Prostate gland (tissue), 2 donors: ENCODE results near the gene PARP8.

Experiments
- CTCF ChIP-seq, 4 experiments: fragments of 200-600 bp in 2 of 4; fragments of 450-650 bp in 2 of 4; sonication (generic) in 2 of 4; IDR thresholded peaks; 1 replicate in 3 of 4; 2 replicates in 1 of 4; pipeline ENCODE4 v1.5.1; 2016 to 2019; ENCODE audit warnings: antibody characterized with exemption in 4 of 4, mild to moderate bottlenecking in 2 of 4, moderate library complexity in 2 of 4
- POLR2AphosphoS5 ChIP-seq: sonication (generic); formaldehyde crosslinking; IDR thresholded peaks from one replicate; pipeline ENCODE4 v1.6.1; 2017; ENCODE audit warnings: antibody characterized with exemption

- no peak for TF ChIP-seq CTCF (IDR thresholded peaks at IDR 0.05)
- no peak for TF ChIP-seq POLR2AphosphoS5
Observed at GRCh38 chr5:50697739-50698138, 31.3 kb downstream of the PARP8 start.
